K562 (cell line): ENCODE data around the gene TBC1D20. TPM values are rescaled to one million over a fixed set of nuclear protein-coding genes. Genes with fewer than 3 reads are reported as not detected.

Source experiments
- CLOCK ChIP-seq: fragments of 250-450 bp; sonication (Bioruptor Pico); IDR thresholded peaks from 2 replicates; pipeline ENCODE4 v1.4.0; 2020; ENCODE audit warnings: mild to moderate bottlenecking, moderate library complexity, borderline replicate concordance
- CXXC5 ChIP-seq: fragments of 250-450 bp; sonication (Bioruptor Pico); IDR thresholded peaks from 2 replicates; pipeline ENCODE4 v1.8.0; 2022; ENCODE audit warnings: inconsistent platforms, mild to moderate bottlenecking, moderate library complexity
- DDX20 ChIP-seq: fragments of 450-650 bp; IDR thresholded peaks from 2 replicates; pipeline ENCODE4 v1.6.1; 2016; ENCODE audit warnings: missing genetic modification characterization, low read depth, mild to moderate bottlenecking, missing compliant biosample characterization, moderate library complexity
- IRF9 ChIP-seq: fragments of 450-650 bp; IDR thresholded peaks from 2 replicates; pipeline ENCODE4 v1.6.1; 2016; ENCODE audit warnings: missing biosample characterization, missing genetic modification characterization
- MAX ChIP-seq: sonication (generic); formaldehyde crosslinking; IDR thresholded peaks from 2 replicates; pipeline ENCODE4 v1.9.0; 2022; ENCODE audit warnings: mild to moderate bottlenecking, missing genetic modification reagents
- NR2C2 ChIP-seq, 2 experiments: fragments of 200-800 bp in 1 of 2; sonication (Bioruptor generic) in 1 of 2; sonication (generic) in 1 of 2; formaldehyde crosslinking in 1 of 2; IDR thresholded peaks; 2 replicates each; pipeline versions ENCODE4 v1.6.1 to v1.8.0; 2016 to 2022; ENCODE audit warnings: mild to moderate bottlenecking in 1 of 2, missing compliant biosample characterization in 1 of 2, missing genetic modification characterization in 1 of 2, missing genetic modification reagents in 1 of 2
- PHF20 ChIP-seq: fragments of 450-650 bp; IDR thresholded peaks from 2 replicates; pipeline ENCODE4 v1.6.1; 2018; ENCODE audit not compliant: partially characterized antibody
- RBM39 ChIP-seq: fragments of 200-400 bp; formaldehyde crosslinking; optimal IDR thresholded peaks from 2 replicates; pipeline ENCODE3; 2018; ENCODE audit warnings: low read depth, low read length
- SFPQ ChIP-seq: fragments of 200-400 bp; formaldehyde crosslinking; IDR thresholded peaks from 2 replicates; pipeline ENCODE4 v1.6.1; 2017; ENCODE audit warnings: mild to moderate bottlenecking, low read depth, low read length, moderate library complexity
- SMARCA4 ChIP-seq: fragments of 450-650 bp; IDR thresholded peaks from 2 replicates; pipeline ENCODE4 v1.6.1; 2016
- STAG1 ChIP-seq: sonication (generic); formaldehyde crosslinking; IDR thresholded peaks from 2 replicates; pipeline ENCODE4 v1.5.0; 2020; ENCODE audit warnings: missing genetic modification reagents, borderline replicate concordance
- TEAD4 ChIP-seq, 2 experiments: sonication (generic) in 1 of 2; formaldehyde crosslinking in 1 of 2; IDR thresholded peaks; 2 replicates each; pipeline versions ENCODE4 v1.6.1 to v1.8.0; 2012 to 2022; ENCODE audit warnings: borderline replicate concordance in 1 of 2, inconsistent platforms in 1 of 2, low read length in 1 of 2, mild to moderate bottlenecking in 1 of 2, missing genetic modification reagents in 1 of 2
- THRAP3 ChIP-seq: fragments of 450-650 bp; IDR thresholded peaks from 2 replicates; pipeline ENCODE4 v1.6.1; 2016; ENCODE audit warnings: mild to moderate bottlenecking, inconsistent platforms, borderline replicate concordance
- ZBTB33 ChIP-seq: sonication (generic); formaldehyde crosslinking; IDR thresholded peaks from 2 replicates; pipeline ENCODE4 v1.8.1; 2023; ENCODE audit warnings: mild to moderate bottlenecking, missing genetic modification reagents
- ZNF197 ChIP-seq: fragments of 200-800 bp; sonication (Bioruptor generic); IDR thresholded peaks from 2 replicates; pipeline ENCODE4 v1.6.1; 2016; ENCODE audit warnings: low read depth, missing genetic modification characterization, missing compliant biosample characterization
- ZNF280A ChIP-seq: fragments of 450-650 bp; IDR thresholded peaks from 2 replicates; pipeline ENCODE4 v1.6.1; 2018; ENCODE audit warnings: mild to moderate bottlenecking, low read depth; ENCODE audit not compliant: partially characterized antibody
- ZNF717 ChIP-seq: fragments of 250-450 bp; sonication (Bioruptor Pico); IDR thresholded peaks from 2 replicates; pipeline ENCODE4 v1.5.0; 2021
- polyA plus RNA-seq, 8 experiments: library from polyadenylated mRNA; depleted of rRNA in 4 of 8; stranded (reverse) in 5 of 8; unstranded in 3 of 8; fragments of >200 nt; fragmentation: Nextera tagmentation in 2 of 8; fragmentation: Illumina TruSeq in 1 of 8; extraction: Ambion mirVana in 2 of 8; extraction: Trizol in 1 of 8; gene quantifications; 2 replicates each; pipeline versions ENCODE4 v1.2.1 to v1.2.3, GENCODE V29; 2011 to 2014; ENCODE audit warnings: inconsistent platforms in 1 of 8, missing spikeins in 1 of 8
- total RNA-seq, 7 experiments: library from RNA; depleted of rRNA in 6 of 7; stranded (reverse); fragments of >200 nt in 6 of 7; fragmentation: Illumina TruSeq in 2 of 7; extraction: Trizol in 2 of 7; gene quantifications; 2 replicates each; pipeline versions ENCODE4 v1.2.1 to v1.2.3, GENCODE V29; 2011 to 2021; ENCODE audit warnings: low replicate concordance in 1 of 7

TBC1D20 gene
- total and polyA plus RNA-seq, 9 of the 15 experiments (the other 6 are each of a cell fraction or from before 2014, with no cell fraction given): 7.0 to 25.3 (median 15.1) TPM

GRCh38 chr20:399182-399707 lies 63.1 kb downstream of the TBC1D20 start (continued):
- no peak for TF ChIP-seq SMARCA4
- no peak for TF ChIP-seq ZNF197 (CRISPR knock-in tag)
- TF ChIP-seq ZBTB33 (CRISPR knock-in tag): peak; percentile 50; the same call in 1 of the 2 replicates
- no peak for TF ChIP-seq THRAP3
- TF ChIP-seq ZNF717: no peak
- no peak for TF ChIP-seq SFPQ
- TF ChIP-seq DDX20 (tag): no peak
- TF ChIP-seq IRF9 (tag): no peak
- no peak; the same call in 1 of the 2 replicates for TF ChIP-seq CXXC5 (CRISPR knock-in tag)
- no peak for TF ChIP-seq PHF20
- no peak for TF ChIP-seq MAX (CRISPR knock-in tag)
- TF ChIP-seq ZNF280A: no peak
- no peak; the same call in 1 of the 2 replicates for TF ChIP-seq TEAD4 (IDR thresholded peaks at IDR 0.05; ENCODE audit: low read length)
- no peak for TF ChIP-seq TEAD4 (CRISPR knock-in tag; IDR thresholded peaks at IDR 0.05; ENCODE audit: borderline replicate concordance)
- no peak; the same call in 1 of the 2 replicates for TF ChIP-seq NR2C2 (CRISPR knock-in tag; IDR thresholded peaks at IDR 0.05)
- no peak for TF ChIP-seq NR2C2 (tag; IDR thresholded peaks at IDR 0.05)
- no peak for TF ChIP-seq STAG1 (CRISPR knock-in tag)
- TF ChIP-seq RBM39: no peak
- no peak for TF ChIP-seq CLOCK
